SK-N-SH treated with all-trans-retinoic acid at 6 μM for 48 hours (cell line): ENCODE measurements around the gene PID1.

ENCODE experiments used
- ATAC-seq: fragments of 200-7000 bp; cut with Tn5 transposase; 3 replicates; pipeline ENCODE4 v1.9.1; 2020; ENCODE audit warnings: mild to moderate bottlenecking, moderate library complexity
- ARNTL ChIP-seq: fragments of 450-650 bp; formaldehyde crosslinking; IDR thresholded peaks from 2 replicates; pipeline ENCODE4 v1.5.0; 2020; ENCODE audit warnings: low read depth, mild to moderate bottlenecking, moderate library complexity, borderline replicate concordance
- BACH2 ChIP-seq: fragments of 250-450 bp; sonication (Bioruptor Pico); IDR thresholded peaks from 2 replicates; pipeline ENCODE4 v1.9.0; 2021; ENCODE audit warnings: mild to moderate bottlenecking, borderline replicate concordance
- CSDC2 ChIP-seq: fragments of 250-450 bp; sonication (Bioruptor Pico); IDR thresholded peaks from 2 replicates; pipeline ENCODE4 v1.5.0; 2020; ENCODE audit warnings: mild to moderate bottlenecking, moderate library complexity
- ESRRG ChIP-seq: fragments of 250-450 bp; sonication (Bioruptor Pico); IDR thresholded peaks from 2 replicates; pipeline ENCODE4 v1.6.1; 2021; ENCODE audit warnings: mild to moderate bottlenecking
- GLIS3 ChIP-seq: fragments of 250-450 bp; sonication (Bioruptor Pico); IDR thresholded peaks from 2 replicates; pipeline ENCODE4 v1.5.0; 2020; ENCODE audit warnings: mild to moderate bottlenecking, moderate library complexity
- ISL1 ChIP-seq: fragments of 250-450 bp; sonication (Bioruptor Pico); IDR thresholded peaks from 2 replicates; pipeline ENCODE4 v2.1.2; 2022; ENCODE audit warnings: mild to moderate bottlenecking, moderate library complexity
- OSR1 ChIP-seq: fragments of 250-450 bp; sonication (Bioruptor Pico); IDR thresholded peaks from 2 replicates; pipeline ENCODE4 v1.8.0; 2022; ENCODE audit warnings: moderate library complexity, mild to moderate bottlenecking, inconsistent platforms
- PATZ1 ChIP-seq: fragments of 250-450 bp; sonication (Bioruptor Pico); IDR thresholded peaks from 2 replicates; pipeline ENCODE4 v1.8.0; 2020; ENCODE audit warnings: mild to moderate bottlenecking, moderate library complexity, borderline replicate concordance
- POU6F1 ChIP-seq: fragments of 250-450 bp; sonication (Bioruptor Pico); IDR thresholded peaks from 2 replicates; pipeline ENCODE4 v1.8.0; 2021; ENCODE audit warnings: low read depth, mild to moderate bottlenecking, moderate library complexity, borderline replicate concordance
- PPARA ChIP-seq: fragments of 250-450 bp; sonication (Bioruptor Pico); IDR thresholded peaks from 2 replicates; pipeline ENCODE4 v1.5.0; 2020; ENCODE audit warnings: mild to moderate bottlenecking, borderline replicate concordance
- RARB ChIP-seq: fragments of 250-450 bp; sonication (Bioruptor Pico); IDR thresholded peaks from 2 replicates; pipeline ENCODE4 v1.8.0; 2021; ENCODE audit warnings: mild to moderate bottlenecking, moderate library complexity
- SNAI2 ChIP-seq: fragments of 250-450 bp; sonication (Bioruptor Pico); IDR thresholded peaks from 2 replicates; pipeline ENCODE4 v1.5.0; 2020; ENCODE audit warnings: mild to moderate bottlenecking, moderate library complexity
- TCF4 ChIP-seq: fragments of 250-450 bp; sonication (Bioruptor Pico); IDR thresholded peaks from 2 replicates; pipeline ENCODE4 v1.8.0; 2021; ENCODE audit warnings: mild to moderate bottlenecking, moderate library complexity, borderline replicate concordance
- TOX ChIP-seq: fragments of 250-450 bp; sonication (Bioruptor Pico); IDR thresholded peaks from 2 replicates; pipeline ENCODE4 v1.8.0; 2021; ENCODE audit warnings: mild to moderate bottlenecking, moderate library complexity, borderline replicate concordance
- ZC3H10 ChIP-seq: fragments of 250-450 bp; sonication (Bioruptor Pico); IDR thresholded peaks from 2 replicates; pipeline ENCODE4 v1.5.1; 2021; ENCODE audit warnings: mild to moderate bottlenecking, moderate library complexity
- ZFP3 ChIP-seq: fragments of 250-450 bp; sonication (Bioruptor Pico); IDR thresholded peaks from 2 replicates; pipeline ENCODE4 v1.5.0; 2020; ENCODE audit warnings: mild to moderate bottlenecking, moderate library complexity
- ZFP30 ChIP-seq: fragments of 450-650 bp; formaldehyde crosslinking; IDR thresholded peaks from 2 replicates; pipeline ENCODE4 v1.5.0; 2022; ENCODE audit warnings: mild to moderate bottlenecking, moderate library complexity
- ZNF565 ChIP-seq: fragments of 450-650 bp; formaldehyde crosslinking; conservative IDR thresholded peaks from 2 replicates; pipeline ENCODE4 v1.5.0; 2020; ENCODE audit warnings: low read depth, mild to moderate bottlenecking, moderate library complexity
- ZNF8 ChIP-seq: fragments of 450-650 bp; formaldehyde crosslinking; IDR thresholded peaks from 2 replicates; pipeline ENCODE4 v1.5.0; 2020; ENCODE audit warnings: mild to moderate bottlenecking, moderate library complexity
- TF ChIP-seq, protein P1 (sequence below): fragments of 250-450 bp; sonication (Bioruptor Pico); IDR thresholded peaks from 2 replicates; pipeline ENCODE4 v1.5.0; 2020; ENCODE audit warnings: mild to moderate bottlenecking, moderate library complexity
- TF ChIP-seq, protein P2 (sequence below): fragments of 250-450 bp; sonication (Bioruptor Pico); IDR thresholded peaks from 2 replicates; pipeline ENCODE4 v1.5.1; 2021; ENCODE audit warnings: mild to moderate bottlenecking, moderate library complexity

The PID1 gene

GRCh38 chr2:229282758-229283546 is 11.9 kb upstream of the PID1 start:
- no peak for ATAC-seq
- no peak for TF ChIP-seq CSDC2 (CRISPR knock-in tag)
- peak; percentile 24; the same call in 1 of the 2 replicates for TF ChIP-seq ISL1 (CRISPR knock-in tag)

GRCh38 chr2:229279516-229279915 is 8.4 kb upstream of the PID1 start:
- TF ChIP-seq ISL1 (CRISPR knock-in tag) (no peak), GLIS3 (CRISPR knock-in tag) (no peak), TOX (CRISPR knock-in tag) (no peak), RARB (CRISPR knock-in tag) (no peak), CSDC2 (CRISPR knock-in tag) (no peak)
- ATAC-seq = no peak

DNA sequence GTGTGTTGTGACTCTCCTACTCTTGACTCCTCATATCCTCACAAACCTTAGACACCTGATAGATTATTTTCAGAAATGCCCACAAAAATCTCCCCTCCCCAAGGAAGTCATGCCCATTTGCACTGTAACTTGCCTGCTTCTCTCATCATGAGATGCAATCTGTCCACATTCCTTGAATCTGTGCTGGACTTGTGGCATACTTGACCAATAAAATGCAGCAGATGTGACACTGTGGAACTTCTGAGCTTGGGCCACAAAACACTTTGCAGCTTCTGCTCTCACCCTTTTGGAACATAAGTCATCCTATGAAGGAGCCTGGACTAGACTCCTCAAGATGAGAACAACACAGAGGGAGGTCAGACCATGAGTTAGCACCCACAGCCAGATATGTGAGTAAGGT is 4.4 kb upstream of the PID1 start:
- ATAC-seq = no peak
- TF ChIP-seq ZNF8 (CRISPR knock-in tag) (no peak), GLIS3 (CRISPR knock-in tag) (no peak), PPARA (no peak), ZFP30 (CRISPR knock-in tag) (no peak), OSR1 (CRISPR knock-in tag) (no peak), ARNTL (CRISPR knock-in tag) (no peak), CSDC2 (CRISPR knock-in tag) (no peak), ZFP3 (CRISPR knock-in tag) (no peak), BACH2 (CRISPR knock-in tag) (no peak), ZNF565 (no peak), ISL1 (CRISPR knock-in tag) (no peak), TOX (CRISPR knock-in tag) (no peak)
- TF ChIP-seq, protein P1, sequence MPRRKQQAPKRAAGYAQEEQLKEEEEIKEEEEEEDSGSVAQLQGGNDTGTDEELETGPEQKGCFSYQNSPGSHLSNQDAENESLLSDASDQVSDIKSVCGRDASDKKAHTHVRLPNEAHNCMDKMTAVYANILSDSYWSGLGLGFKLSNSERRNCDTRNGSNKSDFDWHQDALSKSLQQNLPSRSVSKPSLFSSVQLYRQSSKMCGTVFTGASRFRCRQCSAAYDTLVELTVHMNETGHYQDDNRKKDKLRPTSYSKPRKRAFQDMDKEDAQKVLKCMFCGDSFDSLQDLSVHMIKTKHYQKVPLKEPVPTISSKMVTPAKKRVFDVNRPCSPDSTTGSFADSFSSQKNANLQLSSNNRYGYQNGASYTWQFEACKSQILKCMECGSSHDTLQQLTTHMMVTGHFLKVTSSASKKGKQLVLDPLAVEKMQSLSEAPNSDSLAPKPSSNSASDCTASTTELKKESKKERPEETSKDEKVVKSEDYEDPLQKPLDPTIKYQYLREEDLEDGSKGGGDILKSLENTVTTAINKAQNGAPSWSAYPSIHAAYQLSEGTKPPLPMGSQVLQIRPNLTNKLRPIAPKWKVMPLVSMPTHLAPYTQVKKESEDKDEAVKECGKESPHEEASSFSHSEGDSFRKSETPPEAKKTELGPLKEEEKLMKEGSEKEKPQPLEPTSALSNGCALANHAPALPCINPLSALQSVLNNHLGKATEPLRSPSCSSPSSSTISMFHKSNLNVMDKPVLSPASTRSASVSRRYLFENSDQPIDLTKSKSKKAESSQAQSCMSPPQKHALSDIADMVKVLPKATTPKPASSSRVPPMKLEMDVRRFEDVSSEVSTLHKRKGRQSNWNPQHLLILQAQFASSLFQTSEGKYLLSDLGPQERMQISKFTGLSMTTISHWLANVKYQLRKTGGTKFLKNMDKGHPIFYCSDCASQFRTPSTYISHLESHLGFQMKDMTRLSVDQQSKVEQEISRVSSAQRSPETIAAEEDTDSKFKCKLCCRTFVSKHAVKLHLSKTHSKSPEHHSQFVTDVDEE (CRISPR knock-in tag) = no peak
- TF ChIP-seq, protein P2, sequence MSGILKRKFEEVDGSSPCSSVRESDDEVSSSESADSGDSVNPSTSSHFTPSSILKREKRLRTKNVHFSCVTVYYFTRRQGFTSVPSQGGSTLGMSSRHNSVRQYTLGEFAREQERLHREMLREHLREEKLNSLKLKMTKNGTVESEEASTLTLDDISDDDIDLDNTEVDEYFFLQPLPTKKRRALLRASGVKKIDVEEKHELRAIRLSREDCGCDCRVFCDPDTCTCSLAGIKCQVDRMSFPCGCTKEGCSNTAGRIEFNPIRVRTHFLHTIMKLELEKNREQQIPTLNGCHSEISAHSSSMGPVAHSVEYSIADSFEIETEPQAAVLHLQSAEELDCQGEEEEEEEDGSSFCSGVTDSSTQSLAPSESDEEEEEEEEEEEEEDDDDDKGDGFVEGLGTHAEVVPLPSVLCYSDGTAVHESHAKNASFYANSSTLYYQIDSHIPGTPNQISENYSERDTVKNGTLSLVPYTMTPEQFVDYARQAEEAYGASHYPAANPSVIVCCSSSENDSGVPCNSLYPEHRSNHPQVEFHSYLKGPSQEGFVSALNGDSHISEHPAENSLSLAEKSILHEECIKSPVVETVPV (CRISPR knock-in tag) = no peak

DNA sequence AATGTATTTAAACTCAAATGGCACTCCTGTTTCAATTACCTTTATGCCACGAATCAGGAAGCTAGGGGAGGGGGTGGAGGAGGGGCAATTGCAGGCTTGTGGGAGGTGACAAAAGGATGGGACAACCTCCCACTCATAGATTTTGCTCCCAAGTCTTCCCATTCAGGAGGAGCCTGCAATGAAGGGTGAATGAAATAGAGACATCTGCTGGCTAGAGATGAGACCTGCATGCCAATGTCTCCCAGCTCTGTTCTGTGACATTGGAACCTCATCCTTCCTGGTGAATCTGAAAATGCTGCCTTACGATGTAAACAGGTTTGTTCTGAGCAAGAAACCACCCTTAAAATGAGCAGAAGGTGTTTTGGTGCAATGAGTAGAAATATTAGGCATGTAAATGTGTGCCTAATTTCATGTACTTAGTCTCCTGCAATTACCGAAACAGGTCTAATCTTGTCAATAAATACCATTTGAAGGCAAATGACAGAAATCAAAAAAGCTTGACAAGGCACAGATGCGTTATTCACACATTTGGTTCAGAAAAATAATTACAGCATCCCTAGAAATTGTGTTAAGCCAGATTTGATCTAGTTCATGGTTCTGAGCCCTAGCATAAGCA is 2.7 kb upstream of the PID1 start:
- peak; percentile 98 for ATAC-seq
- no peak for TF ChIP-seq CSDC2 (CRISPR knock-in tag)
- TF ChIP-seq GLIS3 (CRISPR knock-in tag) = no peak
- no peak for TF ChIP-seq TOX (CRISPR knock-in tag)
- TF ChIP-seq PATZ1 (CRISPR knock-in tag) = no peak
- TF ChIP-seq BACH2 (CRISPR knock-in tag) = no peak
- no peak for TF ChIP-seq POU6F1 (CRISPR knock-in tag)
- TF ChIP-seq ARNTL (CRISPR knock-in tag) = no peak
- no peak for TF ChIP-seq SNAI2 (CRISPR knock-in tag)
- TF ChIP-seq ZC3H10 (CRISPR knock-in tag) = no peak
- TF ChIP-seq RARB (CRISPR knock-in tag) = no peak
- TF ChIP-seq ISL1 (CRISPR knock-in tag) = no peak
- TF ChIP-seq ZFP3 (CRISPR knock-in tag) = no peak
- TF ChIP-seq TCF4 (CRISPR knock-in tag) = no peak
- no peak for TF ChIP-seq ESRRG (CRISPR knock-in tag)
- TF ChIP-seq OSR1 (CRISPR knock-in tag) = no peak
